ENCODE results near the gene KIF1A. TPM values are rescaled to one million over a fixed set of nuclear protein-coding genes. Genes with fewer than 3 reads are reported as not detected.

Gene KIF1A
- total RNA-seq, 4 donors from 2014 or later, result 0.19 to 0.60 TPM; not detected in 2

DNA sequence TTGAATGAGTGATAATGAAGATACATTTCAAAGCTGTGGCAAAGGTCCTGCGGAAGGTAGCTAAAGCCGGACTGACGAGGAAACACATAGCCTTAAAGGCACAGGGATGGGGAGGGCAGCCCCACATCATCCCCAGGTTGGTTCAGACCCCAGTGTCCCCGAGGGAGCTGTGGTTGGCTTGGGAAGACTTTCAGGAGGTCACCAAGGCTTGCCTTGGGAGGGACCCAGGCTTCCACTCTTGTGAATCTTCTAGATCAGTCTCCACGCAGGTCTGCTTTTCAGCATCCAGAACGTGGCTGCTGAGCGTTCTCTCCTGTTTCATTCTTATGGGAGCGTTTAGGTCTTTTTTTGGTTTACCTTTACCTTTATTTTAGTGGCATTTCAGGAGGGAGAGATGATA, 16.8 kb downstream of the KIF1A start:
- TF ChIP-seq, protein P1, sequence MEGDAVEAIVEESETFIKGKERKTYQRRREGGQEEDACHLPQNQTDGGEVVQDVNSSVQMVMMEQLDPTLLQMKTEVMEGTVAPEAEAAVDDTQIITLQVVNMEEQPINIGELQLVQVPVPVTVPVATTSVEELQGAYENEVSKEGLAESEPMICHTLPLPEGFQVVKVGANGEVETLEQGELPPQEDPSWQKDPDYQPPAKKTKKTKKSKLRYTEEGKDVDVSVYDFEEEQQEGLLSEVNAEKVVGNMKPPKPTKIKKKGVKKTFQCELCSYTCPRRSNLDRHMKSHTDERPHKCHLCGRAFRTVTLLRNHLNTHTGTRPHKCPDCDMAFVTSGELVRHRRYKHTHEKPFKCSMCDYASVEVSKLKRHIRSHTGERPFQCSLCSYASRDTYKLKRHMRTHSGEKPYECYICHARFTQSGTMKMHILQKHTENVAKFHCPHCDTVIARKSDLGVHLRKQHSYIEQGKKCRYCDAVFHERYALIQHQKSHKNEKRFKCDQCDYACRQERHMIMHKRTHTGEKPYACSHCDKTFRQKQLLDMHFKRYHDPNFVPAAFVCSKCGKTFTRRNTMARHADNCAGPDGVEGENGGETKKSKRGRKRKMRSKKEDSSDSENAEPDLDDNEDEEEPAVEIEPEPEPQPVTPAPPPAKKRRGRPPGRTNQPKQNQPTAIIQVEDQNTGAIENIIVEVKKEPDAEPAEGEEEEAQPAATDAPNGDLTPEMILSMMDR (IDR thresholded peaks at IDR 0.05), result no peak
- ATAC-seq (ENCODE audit: low FRiP score), result no peak
- no peak for DNase-seq (ENCODE audit: low spot score)

GRCh38 chr2:240799033-240799820, 20.8 kb downstream of the KIF1A start:
- TF ChIP-seq, protein P1 (IDR thresholded peaks at IDR 0.05), result no peak
- no peak for ATAC-seq (ENCODE audit: low FRiP score)
- no peak for DNase-seq (ENCODE audit: low spot score)

- ATAC-seq (ENCODE audit: low FRiP score) (no peak), DNase-seq (ENCODE audit: low spot score) (no peak)
- TF ChIP-seq, protein P1 (IDR thresholded peaks at IDR 0.05), result no peak
Measured at GRCh38 chr2:240798327-240798905, 21.6 kb downstream of the KIF1A start.

- TF ChIP-seq, protein P1 (IDR thresholded peaks at IDR 0.05), result no peak
- ATAC-seq (ENCODE audit: low FRiP score) (no peak), DNase-seq (ENCODE audit: low spot score) (no peak)
Measured at GRCh38 chr2:240797914-240798313, 22.1 kb downstream of the KIF1A start.

DNA sequence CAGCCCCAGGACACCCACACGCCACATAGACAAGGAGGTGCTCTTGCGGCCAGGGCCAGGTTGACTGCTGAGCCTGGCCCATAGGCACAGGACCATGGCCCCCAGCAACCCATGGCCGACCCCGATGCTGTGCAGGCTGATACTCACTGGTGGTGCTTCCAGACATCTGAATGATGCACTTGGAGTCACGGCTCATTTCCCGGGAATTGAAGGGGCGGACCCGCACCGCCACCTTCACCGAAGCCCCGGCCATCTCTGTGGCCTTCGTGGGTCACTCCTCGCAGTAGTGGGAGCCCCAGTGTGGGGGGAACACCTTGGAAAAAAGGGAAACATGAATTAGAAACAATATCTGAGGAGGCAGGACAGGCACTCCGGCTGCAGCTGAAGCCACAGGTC, 22.5 kb downstream of the KIF1A start:
- TF ChIP-seq, protein P1 (IDR thresholded peaks at IDR 0.05), result no peak
- ATAC-seq (ENCODE audit: low FRiP score) (no peak), DNase-seq (ENCODE audit: low spot score) (no peak)

- DNase-seq (ENCODE audit: low spot score) (no peak), ATAC-seq (ENCODE audit: low FRiP score) (no peak)
- TF ChIP-seq, protein P1 (IDR thresholded peaks at IDR 0.05), result no peak
Measured at GRCh38 chr2:240796543-240797499, 23.2 kb downstream of the KIF1A start.

Measured in omental fat pad (tissue), 4 donors.